ENCODE data around the gene ALS2CL.

DNA sequence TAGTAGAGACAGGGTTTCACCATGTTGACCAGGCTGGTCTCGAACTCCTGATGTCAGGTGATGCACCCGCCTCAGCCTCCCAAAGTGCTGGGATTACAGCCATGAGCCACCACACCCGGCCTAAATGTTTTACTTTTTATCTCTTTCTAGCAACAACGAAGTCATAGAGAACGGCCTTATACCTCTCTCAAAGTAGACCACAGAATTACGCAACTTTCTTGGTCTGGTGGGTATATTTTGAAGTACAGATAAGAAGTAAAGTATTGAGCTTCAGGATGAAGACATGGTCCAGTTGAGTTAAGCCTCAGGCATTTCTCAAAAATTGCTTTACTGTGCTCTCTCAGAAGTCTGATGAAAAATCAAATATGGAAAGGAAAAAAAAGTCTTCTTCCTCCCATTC is 50.5 kb downstream of the ALS2CL start:
- TF ChIP-seq, protein P1, sequence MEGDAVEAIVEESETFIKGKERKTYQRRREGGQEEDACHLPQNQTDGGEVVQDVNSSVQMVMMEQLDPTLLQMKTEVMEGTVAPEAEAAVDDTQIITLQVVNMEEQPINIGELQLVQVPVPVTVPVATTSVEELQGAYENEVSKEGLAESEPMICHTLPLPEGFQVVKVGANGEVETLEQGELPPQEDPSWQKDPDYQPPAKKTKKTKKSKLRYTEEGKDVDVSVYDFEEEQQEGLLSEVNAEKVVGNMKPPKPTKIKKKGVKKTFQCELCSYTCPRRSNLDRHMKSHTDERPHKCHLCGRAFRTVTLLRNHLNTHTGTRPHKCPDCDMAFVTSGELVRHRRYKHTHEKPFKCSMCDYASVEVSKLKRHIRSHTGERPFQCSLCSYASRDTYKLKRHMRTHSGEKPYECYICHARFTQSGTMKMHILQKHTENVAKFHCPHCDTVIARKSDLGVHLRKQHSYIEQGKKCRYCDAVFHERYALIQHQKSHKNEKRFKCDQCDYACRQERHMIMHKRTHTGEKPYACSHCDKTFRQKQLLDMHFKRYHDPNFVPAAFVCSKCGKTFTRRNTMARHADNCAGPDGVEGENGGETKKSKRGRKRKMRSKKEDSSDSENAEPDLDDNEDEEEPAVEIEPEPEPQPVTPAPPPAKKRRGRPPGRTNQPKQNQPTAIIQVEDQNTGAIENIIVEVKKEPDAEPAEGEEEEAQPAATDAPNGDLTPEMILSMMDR (IDR thresholded peaks at IDR 0.05): no peak
- TF ChIP-seq POLR2A (IDR thresholded peaks at IDR 0.05): no peak

Data from ovary (tissue), 3 donors.